ENCODE measurements around the gene KLHL7. TPM values are rescaled to one million over a fixed set of nuclear protein-coding genes. Genes with fewer than 3 reads are reported as not detected.

KLHL7 gene
- total RNA-seq, 1 donor from 2014 or later, result 54.8 TPM

- TF ChIP-seq CTCF (IDR thresholded peaks at IDR 0.05; ENCODE audit: insufficient read depth, low read length, poor library complexity, severe bottlenecking), result no peak
- Histone ChIP-seq H3K36me3 (ENCODE audit: control insufficient read depth, insufficient read depth, low read length) (no peaks in the 10 kb centered on the region), H3K4me3 (ENCODE audit: low read depth, low read length) (peak overlapping the region; percentile 92), H3K27me3 (ENCODE audit: control insufficient read depth, insufficient read depth, low read length) (no peaks in the 10 kb centered on the region)
- no peak for DNase-seq (ENCODE audit: low read depth)
These were observed 420 bp upstream of the KLHL7 start for GRCh38 chr7:23105086-23105643.

GRCh38 chr7:23106057-23106822 lies 655 bp downstream of the KLHL7 start:
- H3K4me3 ChIP-seq (ENCODE audit: low read depth, low read length), result peak overlapping the region; percentile 92
- no peaks in the 10 kb centered on the region for H3K27me3 ChIP-seq (ENCODE audit: control insufficient read depth, insufficient read depth, low read length)
- TF ChIP-seq CTCF (IDR thresholded peaks at IDR 0.05; ENCODE audit: insufficient read depth, low read length, poor library complexity, severe bottlenecking), result peak; percentile 21
- DNase-seq (ENCODE audit: low read depth), result no peak
- H3K36me3 ChIP-seq (ENCODE audit: control insufficient read depth, insufficient read depth, low read length), result no peaks in the 10 kb centered on the region

GRCh38 chr7:23106823-23107663 lies 1.5 kb downstream of the KLHL7 start:
- TF ChIP-seq CTCF (IDR thresholded peaks at IDR 0.05; ENCODE audit: insufficient read depth, low read length, poor library complexity, severe bottlenecking), result no peak
- no peaks in the 10 kb centered on the region for H3K36me3 ChIP-seq (ENCODE audit: control insufficient read depth, insufficient read depth, low read length)
- DNase-seq (ENCODE audit: low read depth), result no peak
- H3K27me3 ChIP-seq (ENCODE audit: control insufficient read depth, insufficient read depth, low read length), result no peaks in the 10 kb centered on the region
- H3K4me3 ChIP-seq (ENCODE audit: low read depth, low read length), result peak overlapping the region; percentile 92

- DNase-seq (ENCODE audit: low read depth), result no peak
- H3K36me3 ChIP-seq (ENCODE audit: control insufficient read depth, insufficient read depth, low read length), result no peaks in the 10 kb centered on the region
- H3K4me3 ChIP-seq (ENCODE audit: low read depth, low read length), result peak overlapping the region; percentile 92
- H3K27me3 ChIP-seq (ENCODE audit: control insufficient read depth, insufficient read depth, low read length), result no peaks in the 10 kb centered on the region
- TF ChIP-seq CTCF (IDR thresholded peaks at IDR 0.05; ENCODE audit: insufficient read depth, low read length, poor library complexity, severe bottlenecking), result no peak
These were observed 2.2 kb downstream of the KLHL7 start for GRCh38 chr7:23107781-23108180.

GRCh38 chr7:23108995-23109394 lies 3.4 kb downstream of the KLHL7 start:
- Histone ChIP-seq H3K27me3 (ENCODE audit: control insufficient read depth, insufficient read depth, low read length) (no peaks in the 10 kb centered on the region), H3K4me3 (ENCODE audit: low read depth, low read length) (no peak overlapping the region), H3K36me3 (ENCODE audit: control insufficient read depth, insufficient read depth, low read length) (no peaks in the 10 kb centered on the region)
- DNase-seq (ENCODE audit: low read depth), result no peak
- no peak for TF ChIP-seq CTCF (IDR thresholded peaks at IDR 0.05; ENCODE audit: insufficient read depth, low read length, poor library complexity, severe bottlenecking)
